ENCODE results near the gene GIGYF2.
"Not testable (repeated sequence)": the region's sequence is repeated elsewhere in the genome, so short reads cannot be mapped to it uniquely, and the experiment has no call there.

GRCh38 chr2:232691117-232691516 is 6.0 kb upstream of the GIGYF2 start:
- not testable (repeated sequence) for TF ChIP-seq EP300, CTCF, POLR2A (IDR thresholded peaks at IDR 0.05)
